Nephron (organoid): Measurements from ENCODE around the gene NPTXR.
A peak's percentile ranks its signal among the peaks of the same experiment; 100 is the strongest.

Source experiments
- H3K27ac Mint-ChIP-seq, 3 experiments: 2 replicates each; pipeline ENCODE4 v1.8.0; 2020; ENCODE audit warnings: mixed read lengths in 3 of 3, mild to moderate bottlenecking in 2 of 3, moderate library complexity in 1 of 3
- H3K27me3 Mint-ChIP-seq: 2 replicates; pipeline ENCODE4 v1.8.0; 2021; ENCODE audit warnings: low read depth, mild to moderate bottlenecking, moderate library complexity, mixed read lengths
- H3K36me3 Mint-ChIP-seq: 2 replicates; pipeline ENCODE4 v1.8.0; 2020; ENCODE audit warnings: low read depth, mixed read lengths
- H3K4me1 Mint-ChIP-seq: 2 replicates; pipeline ENCODE4 v1.8.0; 2020; ENCODE audit warnings: mixed read lengths
- H3K4me3 Mint-ChIP-seq, 3 experiments: 2 replicates each; pipeline ENCODE4 v1.8.0; 2020; ENCODE audit warnings: mild to moderate bottlenecking in 3 of 3, mixed read lengths in 3 of 3, moderate library complexity in 2 of 3
- H3K9me3 Mint-ChIP-seq: 2 replicates; pipeline ENCODE4 v1.8.0; 2020; ENCODE audit warnings: mixed read lengths
- TF ChIP-seq, protein P1 (sequence below), 3 experiments: fragments of 200-600 bp; sonication (generic); IDR thresholded peaks; one replicate each; pipeline ENCODE4 v1.5.0; 2021; ENCODE audit warnings: antibody characterized with exemption in 3 of 3; ENCODE audit not compliant: unreplicated experiment in 3 of 3

NPTXR gene

DNA sequence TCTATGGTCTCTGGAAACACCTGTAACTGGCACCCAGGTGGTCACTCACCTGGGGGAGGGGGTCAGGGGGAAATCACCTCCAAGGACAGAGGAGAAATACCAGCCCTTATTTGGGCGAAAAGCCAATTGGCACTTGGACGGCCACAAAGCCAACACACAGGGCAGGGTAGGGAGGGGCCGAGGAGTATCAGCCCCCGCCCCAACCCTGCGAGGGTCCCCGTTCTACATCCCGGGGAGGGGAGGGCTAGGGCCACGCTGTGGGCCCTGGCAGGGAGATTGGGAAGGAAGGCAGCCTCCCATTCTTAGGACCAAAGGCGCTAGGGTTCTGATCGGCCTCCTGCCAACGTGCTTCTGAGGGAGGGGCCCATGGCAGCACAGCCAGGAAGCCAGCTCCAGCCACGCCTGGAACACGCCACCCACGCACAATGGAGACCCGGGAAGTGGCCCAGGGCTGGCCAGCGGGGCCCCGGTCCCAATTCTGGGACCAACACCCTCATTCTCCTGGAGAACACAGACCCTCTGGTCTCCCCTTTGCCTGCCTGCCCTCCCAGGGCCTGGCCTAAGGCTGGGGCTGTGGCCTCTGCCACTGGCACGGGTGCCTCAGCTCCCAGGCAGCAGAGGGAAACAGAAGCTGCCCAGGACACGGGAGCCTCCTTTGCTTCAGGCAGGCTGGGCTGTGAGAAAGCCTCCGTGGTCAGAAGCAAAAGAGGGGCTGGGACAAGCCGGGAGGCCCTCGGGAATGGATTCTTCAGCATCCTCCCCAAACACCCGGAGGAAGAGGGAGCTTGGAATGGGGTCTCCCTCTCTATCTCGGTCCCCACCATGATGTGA, 20.7 kb upstream of the NPTXR start:
- H3K4me1 Mint-ChIP-seq: peaks cover 37% of the 10 kb centered on the region
- no peak overlapping the region for H3K27ac Mint-ChIP-seq
- no peaks in the 10 kb centered on the region for H3K27me3 Mint-ChIP-seq
- peaks cover 10% of the 10 kb centered on the region for H3K36me3 Mint-ChIP-seq
- peak overlapping the region in 1 of 3 experiments; percentile 37 for H3K4me3 Mint-ChIP-seq
- TF ChIP-seq, protein P1, sequence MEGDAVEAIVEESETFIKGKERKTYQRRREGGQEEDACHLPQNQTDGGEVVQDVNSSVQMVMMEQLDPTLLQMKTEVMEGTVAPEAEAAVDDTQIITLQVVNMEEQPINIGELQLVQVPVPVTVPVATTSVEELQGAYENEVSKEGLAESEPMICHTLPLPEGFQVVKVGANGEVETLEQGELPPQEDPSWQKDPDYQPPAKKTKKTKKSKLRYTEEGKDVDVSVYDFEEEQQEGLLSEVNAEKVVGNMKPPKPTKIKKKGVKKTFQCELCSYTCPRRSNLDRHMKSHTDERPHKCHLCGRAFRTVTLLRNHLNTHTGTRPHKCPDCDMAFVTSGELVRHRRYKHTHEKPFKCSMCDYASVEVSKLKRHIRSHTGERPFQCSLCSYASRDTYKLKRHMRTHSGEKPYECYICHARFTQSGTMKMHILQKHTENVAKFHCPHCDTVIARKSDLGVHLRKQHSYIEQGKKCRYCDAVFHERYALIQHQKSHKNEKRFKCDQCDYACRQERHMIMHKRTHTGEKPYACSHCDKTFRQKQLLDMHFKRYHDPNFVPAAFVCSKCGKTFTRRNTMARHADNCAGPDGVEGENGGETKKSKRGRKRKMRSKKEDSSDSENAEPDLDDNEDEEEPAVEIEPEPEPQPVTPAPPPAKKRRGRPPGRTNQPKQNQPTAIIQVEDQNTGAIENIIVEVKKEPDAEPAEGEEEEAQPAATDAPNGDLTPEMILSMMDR (IDR thresholded peaks at IDR 0.05; ENCODE audit: unreplicated experiment in 3 of 3): no peak
- H3K9me3 Mint-ChIP-seq: no peaks in the 10 kb centered on the region

DNA sequence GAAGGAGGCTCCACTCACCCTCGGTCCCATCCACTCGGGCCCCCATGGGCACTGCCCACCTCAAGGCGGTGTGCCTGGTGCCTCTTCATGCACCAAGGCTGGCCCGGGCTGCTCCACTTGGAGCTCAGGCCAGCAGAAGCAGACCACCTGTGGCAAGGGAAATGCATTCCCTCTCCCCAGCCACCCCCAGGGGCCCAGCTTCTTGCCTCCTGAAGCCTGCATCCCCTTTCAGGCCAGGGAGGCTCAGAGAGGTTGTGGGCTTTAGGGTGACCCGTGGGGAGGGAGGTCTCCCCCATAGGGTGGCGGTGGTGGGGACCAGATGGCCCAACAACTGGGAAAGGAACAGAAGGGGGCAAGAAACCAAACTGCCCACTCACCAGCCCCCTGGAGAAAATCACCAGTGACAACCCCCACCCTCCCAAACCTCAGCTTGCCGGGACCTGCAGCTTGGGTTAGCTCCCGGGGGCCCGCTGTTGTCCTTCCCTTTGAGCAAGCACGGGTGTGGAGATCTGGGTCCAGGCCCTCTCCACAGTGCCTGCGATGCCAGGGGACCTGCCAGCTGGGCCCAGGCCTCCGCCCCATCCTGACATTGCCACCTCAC, 19.8 kb upstream of the NPTXR start:
- H3K4me1 Mint-ChIP-seq: peaks cover 29% of the 10 kb centered on the region
- H3K4me3 Mint-ChIP-seq: no peak overlapping the region
- H3K9me3 Mint-ChIP-seq: no peaks in the 10 kb centered on the region
- peaks cover 10% of the 10 kb centered on the region for H3K36me3 Mint-ChIP-seq
- H3K27ac Mint-ChIP-seq: no peak overlapping the region
- no peaks in the 10 kb centered on the region for H3K27me3 Mint-ChIP-seq
- TF ChIP-seq, protein P1 (IDR thresholded peaks at IDR 0.05; ENCODE audit: unreplicated experiment in 3 of 3): no peak

DNA sequence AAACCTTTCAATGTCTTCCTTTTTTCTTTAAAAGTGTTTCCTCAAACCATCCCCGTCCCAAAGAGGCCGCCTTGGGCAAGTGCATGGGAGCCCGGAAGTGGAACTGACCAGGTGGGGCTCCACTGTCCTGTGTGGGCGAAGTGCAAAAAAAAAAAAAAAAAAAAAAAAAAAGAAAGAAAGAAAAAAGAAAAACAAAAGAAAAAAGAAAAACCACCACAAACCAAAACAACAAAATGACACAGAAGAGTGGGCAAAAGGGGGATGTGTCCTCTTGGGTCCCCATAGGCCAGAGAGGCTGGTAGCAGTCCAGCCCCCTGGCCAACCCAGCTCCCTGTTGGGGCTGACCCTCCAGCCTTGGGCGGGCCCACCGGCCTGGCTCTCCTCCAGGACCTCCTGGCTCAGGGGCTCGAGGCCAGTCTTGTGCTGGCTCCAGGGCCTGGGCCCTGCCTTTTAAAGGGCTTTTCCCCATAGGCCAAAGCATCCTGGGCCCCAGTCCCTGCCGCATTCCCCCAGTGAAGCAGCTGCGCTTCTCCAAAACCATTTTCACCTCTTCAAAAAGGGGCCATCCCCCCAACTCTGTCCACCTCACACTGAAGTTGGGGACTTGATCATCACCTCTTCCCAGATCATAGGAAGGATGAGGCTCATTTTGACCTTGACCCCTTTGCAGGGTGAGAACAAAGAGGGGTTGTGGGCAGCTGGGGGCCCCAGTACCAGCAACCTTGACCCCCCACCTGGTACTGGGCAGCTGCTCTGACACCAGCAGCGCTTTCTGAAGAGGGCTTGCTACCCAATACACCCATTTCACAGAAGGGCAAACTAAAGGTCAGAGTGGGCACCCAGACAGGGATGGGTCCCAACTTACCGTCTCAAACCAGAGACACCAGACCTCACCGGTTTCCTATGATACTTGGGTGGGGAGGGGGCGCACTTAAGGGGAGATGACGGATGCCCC, 18.8 kb upstream of the NPTXR start:
- no peak overlapping the region for H3K4me3 Mint-ChIP-seq
- no peaks in the 10 kb centered on the region for H3K27me3 Mint-ChIP-seq
- H3K4me1 Mint-ChIP-seq: peaks cover 23% of the 10 kb centered on the region
- no peaks in the 10 kb centered on the region for H3K9me3 Mint-ChIP-seq
- H3K27ac Mint-ChIP-seq: peak overlapping the region in 1 of 3 experiments; percentile 31
- TF ChIP-seq, protein P1 (IDR thresholded peaks at IDR 0.05; ENCODE audit: unreplicated experiment in 3 of 3): no peak
- peaks cover 10% of the 10 kb centered on the region for H3K36me3 Mint-ChIP-seq

DNA sequence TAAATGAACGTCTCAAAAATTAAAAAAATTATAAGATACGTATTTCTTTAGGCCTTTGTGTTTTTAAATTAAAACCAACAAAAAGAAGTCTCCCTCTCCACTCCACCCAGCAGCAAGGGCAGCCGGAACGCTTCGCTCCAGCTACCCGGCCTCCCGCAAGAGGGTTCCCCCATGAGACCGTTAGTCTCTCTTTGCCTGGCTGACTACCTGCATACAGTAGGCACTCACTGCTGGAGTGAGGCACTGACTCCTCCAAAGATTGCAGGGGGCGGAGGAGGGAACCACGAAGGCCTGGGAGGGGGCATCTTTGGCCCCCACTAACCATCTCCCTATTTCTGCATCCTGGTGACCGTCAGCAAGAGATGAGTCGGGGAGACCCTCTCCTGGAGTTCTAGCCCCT, 18.1 kb upstream of the NPTXR start:
- Mint-ChIP-seq H3K9me3 (no peaks in the 10 kb centered on the region), H3K4me1 (peaks cover 23% of the 10 kb centered on the region), H3K27me3 (no peaks in the 10 kb centered on the region), H3K36me3 (peaks cover 10% of the 10 kb centered on the region), H3K27ac (no peak overlapping the region), H3K4me3 (no peak overlapping the region)
- TF ChIP-seq, protein P1 (IDR thresholded peaks at IDR 0.05; ENCODE audit: unreplicated experiment in 3 of 3): no peak

DNA sequence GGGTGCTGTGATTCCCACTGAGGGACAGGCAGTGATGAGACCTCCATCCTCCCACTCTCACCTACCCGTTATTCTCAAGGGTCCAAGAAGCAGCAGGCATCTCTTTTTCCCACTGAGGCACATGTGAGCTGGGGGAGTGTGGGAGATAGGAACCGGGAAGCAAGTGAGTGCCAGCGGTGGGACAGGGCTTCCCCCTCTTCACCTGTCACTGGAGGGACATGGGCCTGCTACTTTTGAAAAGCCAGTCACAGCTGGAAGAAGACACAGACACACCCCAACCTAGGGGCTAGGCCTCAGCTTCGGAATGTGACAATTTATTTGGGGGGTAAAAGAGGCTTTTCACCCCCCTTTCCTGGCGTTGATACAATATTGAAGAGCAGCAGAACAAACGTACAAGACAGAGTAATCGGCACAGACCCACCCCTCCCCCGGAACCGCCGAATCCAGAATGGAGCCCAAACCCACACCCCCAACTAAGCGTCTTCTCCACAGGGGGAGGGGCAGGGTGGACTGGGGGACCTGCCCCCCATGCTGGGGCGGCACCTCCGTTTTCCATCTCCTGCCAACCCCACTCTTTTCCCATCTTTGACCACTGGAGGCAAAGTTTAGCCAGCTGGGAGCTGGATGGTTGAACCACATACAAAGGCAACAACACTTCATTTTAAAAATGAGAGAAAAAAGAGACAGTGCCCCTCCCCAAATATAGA, 17.5 kb upstream of the NPTXR start:
- Mint-ChIP-seq H3K4me1 (peaks cover 23% of the 10 kb centered on the region), H3K27me3 (no peaks in the 10 kb centered on the region), H3K36me3 (peaks cover 10% of the 10 kb centered on the region), H3K9me3 (no peaks in the 10 kb centered on the region), H3K4me3 (no peak overlapping the region), H3K27ac (no peak overlapping the region)
- TF ChIP-seq, protein P1 (IDR thresholded peaks at IDR 0.05; ENCODE audit: unreplicated experiment in 3 of 3): peak in 1 of 3 experiments; percentile 34
